Cardiac fibroblast (primary cell): ENCODE results near the gene RAET1E.

Experiments
- DNase-seq, 2 donors: peaks; one replicate each; pipeline versions ENCODE4 v3.0.0 to v3.0.0-alpha.2; 2010; ENCODE audit warnings: low read depth in 2 of 2
- H3K4me3 ChIP-seq, 2 donors: replicated peaks in 1 of 2; 1 replicate in 1 of 2; 2 replicates in 1 of 2; pipeline ENCODE4 v1.5.1; 2011; ENCODE audit warnings: low read depth in 2 of 2, low read length in 2 of 2, mild to moderate bottlenecking in 2 of 2, moderate library complexity in 1 of 2
- CTCF ChIP-seq: IDR thresholded peaks from one replicate; pipeline ENCODE4 v1.5.1; 2011; ENCODE audit warnings: low read depth, mild to moderate bottlenecking, low read length, inconsistent platforms

The RAET1E gene

GRCh38 chr6:149900620-149901443, 2.9 kb upstream of the RAET1E start:
- DNase-seq = no peak
- no peak for TF ChIP-seq CTCF
- no peak overlapping the region for H3K4me3 ChIP-seq

- TF ChIP-seq CTCF = no peak
- H3K4me3 ChIP-seq = no peak overlapping the region
Measured at GRCh38 chr6:149899926-149900619, 2.2 kb upstream of the RAET1E start.

DNA sequence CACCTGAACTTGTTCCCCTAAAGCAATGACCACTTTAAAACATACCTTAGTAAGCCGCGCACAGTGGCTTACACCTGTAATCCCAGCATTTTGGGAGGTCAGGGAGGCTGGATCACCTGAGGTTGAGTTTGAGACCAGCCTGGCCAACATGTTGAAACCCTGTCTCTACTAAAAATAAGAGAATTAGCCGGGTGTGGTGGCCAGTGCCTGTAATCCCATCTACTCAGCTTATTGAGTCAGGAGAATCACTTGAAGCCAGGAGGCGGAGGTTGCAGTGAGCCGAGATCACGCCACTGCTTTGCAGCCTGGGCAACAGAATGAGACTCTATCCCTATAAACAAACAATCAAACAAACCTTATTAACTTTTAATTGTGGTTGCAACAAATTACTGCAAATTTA, 1.6 kb upstream of the RAET1E start:
- TF ChIP-seq CTCF = no peak
- no peak overlapping the region for H3K4me3 ChIP-seq
- DNase-seq = no peak

More at GRCh38 chr6:149899926-149900619, 2.2 kb upstream of the RAET1E start:
- DNase-seq = no peak

GRCh38 chr6:149898966-149899365, 1.1 kb upstream of the RAET1E start:
- no peak for DNase-seq
- no peak overlapping the region for H3K4me3 ChIP-seq
- no peak for TF ChIP-seq CTCF

GRCh38 chr6:149897015-149897697, 757 bp downstream of the RAET1E start:
- H3K4me3 ChIP-seq = peak overlapping the region; percentile 22 to 29
- peak; percentile 90 to 96 for DNase-seq

More at GRCh38 chr6:149897015-149897697, 757 bp downstream of the RAET1E start:
- no peak for TF ChIP-seq CTCF
